Muscle of back (tissue), 13 donors: ENCODE measurements around the gene PNPLA3. TPM values are rescaled to one million over a fixed set of nuclear protein-coding genes. Genes with fewer than 3 reads are reported as not detected.
A peak's percentile ranks its signal among the peaks of the same experiment; 100 is the strongest.

ENCODE experiments used
- DNase-seq, 3 donors: peaks; one replicate each; pipeline versions ENCODE4 v3.0.0 to v3.0.0-alpha.2; 2013
- long read RNA-seq, 9 donors: transcript quantifications; one replicate each; lab custom pipeline, GENCODE V29; 2026
- polyA plus RNA-seq, 10 donors: library from polyadenylated mRNA; unstranded; fragments of 120-200 nt; gene quantifications; one replicate each; pipeline ENCODE4 v1.2.1, GENCODE V29; 2013; ENCODE audit not compliant: insufficient read length in 10 of 10

The PNPLA3 gene
- polyA plus RNA-seq = 1 to 10 TPM in 1 of 10 donors, under 1 TPM in 9; 0.21 to 1.1 (median 0.46) TPM
- long read RNA-seq, donor 1 = 0 reads
- long read RNA-seq, donor 2 = 0 reads
- long read RNA-seq, donor 3 = 0 reads
- long read RNA-seq, donor 4 = 0 reads
- long read RNA-seq, donor 5 = 0 reads
- long read RNA-seq, donor 6 = 0 reads
- long read RNA-seq, donor 7 = 0 reads
- long read RNA-seq, donor 8 = 0 reads
- long read RNA-seq, donor 9 = 0 reads

- DNase-seq = peak; percentile 85 to 96 (median 89)
Observed at GRCh38 chr22:43923631-43924464, at the start of gene PNPLA3. PNPLA3 (plus strand) TSS chr22:43923805; CDS start chr22:43923912, 107 bp downstream.

GRCh38 chr22:43876866-43877509 lies 46.6 kb upstream of the PNPLA3 start:
- no peak for DNase-seq

GRCh38 chr22:43878079-43878795 lies 45.4 kb upstream of the PNPLA3 start:
- no peak for DNase-seq

GRCh38 chr22:43878831-43879550 lies 44.6 kb upstream of the PNPLA3 start:
- no peak for DNase-seq

- DNase-seq = no peak
Observed at GRCh38 chr22:43879901-43880540, 43.6 kb upstream of the PNPLA3 start.

- DNase-seq = no peak
Observed at GRCh38 chr22:43880541-43880991, 43.0 kb upstream of the PNPLA3 start.

- no peak for DNase-seq
Observed at GRCh38 chr22:43881091-43882061, 42.2 kb upstream of the PNPLA3 start.

GRCh38 chr22:43882122-43882767 lies 41.4 kb upstream of the PNPLA3 start:
- no peak for DNase-seq

GRCh38 chr22:43883012-43883661 lies 40.5 kb upstream of the PNPLA3 start:
- DNase-seq = peak in 2 of 3 donors; percentile 27 to 43

- no peak for DNase-seq
Observed at GRCh38 chr22:43883719-43884415, 39.7 kb upstream of the PNPLA3 start.

GRCh38 chr22:43884600-43885318 lies 38.8 kb upstream of the PNPLA3 start:
- peak in 2 of 3 donors; percentile 24 to 55 for DNase-seq

GRCh38 chr22:43885319-43885671 lies 38.3 kb upstream of the PNPLA3 start:
- no peak for DNase-seq

- DNase-seq = no peak
Observed at GRCh38 chr22:43885786-43886185, 37.8 kb upstream of the PNPLA3 start.

- DNase-seq = no peak
Observed at GRCh38 chr22:43886231-43886630, 37.4 kb upstream of the PNPLA3 start.

GRCh38 chr22:43887391-43887790 lies 36.2 kb upstream of the PNPLA3 start:
- no peak for DNase-seq

GRCh38 chr22:43888740-43889139 lies 34.9 kb upstream of the PNPLA3 start:
- no peak for DNase-seq
